ENCODE measurements around the gene ACTN1.
"Not testable (repeated sequence)": the region's sequence is repeated elsewhere in the genome, so short reads cannot be mapped to it uniquely, and the experiment has no call there.

Gene ACTN1

GRCh38 chr14:68852493-68852892, 126.6 kb downstream of the ACTN1 start:
- DNase-seq: not testable (repeated sequence)

DNA sequence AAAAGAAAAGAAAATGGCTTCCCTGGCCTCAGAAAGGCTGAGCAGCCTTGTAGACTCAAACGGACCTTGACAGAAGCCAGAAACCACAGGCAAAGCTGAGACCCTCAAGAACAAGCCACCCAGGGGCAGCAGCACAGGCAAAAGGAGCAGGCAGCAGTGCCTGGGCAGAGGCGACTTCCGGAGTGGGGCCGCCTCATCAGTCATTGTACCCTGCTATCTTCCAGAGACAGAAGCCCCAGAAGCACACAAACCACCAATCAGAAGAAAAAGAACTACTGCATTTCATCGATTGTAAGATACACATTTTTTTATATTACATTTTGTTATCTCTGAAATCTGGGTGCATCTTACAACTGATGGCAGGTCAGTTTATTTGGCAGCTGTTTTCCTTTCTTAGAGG, 128.0 kb downstream of the ACTN1 start:
- no peak for DNase-seq

DNA sequence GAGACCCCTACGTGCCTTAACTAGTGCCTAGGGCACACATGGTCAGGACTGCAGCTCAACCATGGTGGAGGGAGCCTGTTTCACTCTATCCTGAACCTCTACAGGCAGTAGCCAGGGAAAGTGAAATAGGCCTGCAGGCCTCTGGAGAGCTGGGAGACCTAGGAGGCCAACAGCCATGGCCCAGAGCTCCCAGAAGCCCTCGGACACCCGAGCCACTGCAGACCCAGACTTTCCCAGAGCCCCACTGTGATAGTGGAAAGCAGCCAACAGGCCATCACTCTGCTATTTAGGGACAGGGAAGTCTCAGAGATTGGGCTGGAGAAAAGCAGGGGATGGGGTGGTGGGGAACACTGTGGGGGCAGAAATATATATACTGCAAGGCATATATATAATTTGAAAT, 129.7 kb downstream of the ACTN1 start:
- DNase-seq: no peak

- DNase-seq: no peak
Observed at GRCh38 chr14:68848253-68848652, 130.8 kb downstream of the ACTN1 start.

DNA sequence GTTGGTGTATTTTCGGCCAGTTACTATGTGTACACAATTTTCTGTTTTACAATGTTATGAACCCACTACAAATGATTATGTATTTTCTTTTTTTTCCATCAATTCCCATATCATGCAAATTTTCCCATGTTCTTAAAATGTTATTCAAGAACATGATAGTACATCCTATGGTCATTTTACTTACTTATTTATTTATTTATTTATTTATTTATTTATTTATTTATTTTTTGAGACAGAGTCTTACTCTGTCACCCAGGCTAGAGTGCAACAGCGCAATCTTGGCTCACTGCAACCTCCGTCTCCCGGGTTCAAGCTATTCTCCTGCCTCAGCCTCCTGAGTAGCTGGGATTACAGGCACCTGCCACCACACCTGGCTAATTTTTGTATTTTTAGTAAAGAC, 131.5 kb downstream of the ACTN1 start:
- not testable (repeated sequence) for DNase-seq

GRCh38 chr14:68846466-68846865, 132.6 kb downstream of the ACTN1 start:
- no peak for DNase-seq

- DNase-seq: no peak
Observed at GRCh38 chr14:68844210-68844545, 134.9 kb downstream of the ACTN1 start.

DNA sequence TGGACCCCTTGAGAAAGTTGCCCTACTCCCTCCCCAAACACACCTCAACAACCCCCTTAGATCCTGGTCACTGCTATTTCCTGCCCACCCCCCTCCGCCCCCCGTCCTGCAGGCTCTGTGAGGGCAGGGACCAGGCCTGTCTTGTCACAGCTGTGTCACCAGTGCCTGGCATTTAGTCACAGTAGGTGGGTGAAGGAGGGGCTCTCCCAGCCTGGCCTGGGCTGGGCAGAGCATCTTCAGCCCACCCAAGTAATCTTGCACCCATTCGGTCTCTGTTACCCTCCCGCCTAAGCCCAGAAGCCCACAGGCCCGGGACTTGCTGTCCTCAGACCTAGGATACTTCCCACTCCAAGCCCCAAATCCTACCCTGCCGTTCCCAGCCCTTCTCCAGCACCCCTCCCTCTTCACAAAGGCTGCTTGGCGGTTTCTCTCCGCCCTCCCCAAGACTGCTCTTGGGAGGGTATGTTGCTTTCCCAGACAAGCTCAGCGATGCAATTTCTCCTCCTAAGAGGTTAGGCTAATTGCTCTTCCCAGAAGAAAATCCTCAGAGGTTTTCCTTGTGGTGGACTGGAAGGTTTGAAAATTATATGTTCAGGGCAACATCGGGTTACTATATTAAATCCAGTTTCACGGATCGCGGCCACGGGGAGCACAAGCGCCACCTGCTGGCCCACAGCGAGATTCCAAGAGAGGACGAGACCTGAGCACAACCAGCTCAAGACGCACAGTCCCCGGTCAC, 135.5 kb downstream of the ACTN1 start:
- peak; percentile 82 for DNase-seq

- no peak for DNase-seq
Observed at GRCh38 chr14:68842298-68842697, 136.8 kb downstream of the ACTN1 start.

DNA sequence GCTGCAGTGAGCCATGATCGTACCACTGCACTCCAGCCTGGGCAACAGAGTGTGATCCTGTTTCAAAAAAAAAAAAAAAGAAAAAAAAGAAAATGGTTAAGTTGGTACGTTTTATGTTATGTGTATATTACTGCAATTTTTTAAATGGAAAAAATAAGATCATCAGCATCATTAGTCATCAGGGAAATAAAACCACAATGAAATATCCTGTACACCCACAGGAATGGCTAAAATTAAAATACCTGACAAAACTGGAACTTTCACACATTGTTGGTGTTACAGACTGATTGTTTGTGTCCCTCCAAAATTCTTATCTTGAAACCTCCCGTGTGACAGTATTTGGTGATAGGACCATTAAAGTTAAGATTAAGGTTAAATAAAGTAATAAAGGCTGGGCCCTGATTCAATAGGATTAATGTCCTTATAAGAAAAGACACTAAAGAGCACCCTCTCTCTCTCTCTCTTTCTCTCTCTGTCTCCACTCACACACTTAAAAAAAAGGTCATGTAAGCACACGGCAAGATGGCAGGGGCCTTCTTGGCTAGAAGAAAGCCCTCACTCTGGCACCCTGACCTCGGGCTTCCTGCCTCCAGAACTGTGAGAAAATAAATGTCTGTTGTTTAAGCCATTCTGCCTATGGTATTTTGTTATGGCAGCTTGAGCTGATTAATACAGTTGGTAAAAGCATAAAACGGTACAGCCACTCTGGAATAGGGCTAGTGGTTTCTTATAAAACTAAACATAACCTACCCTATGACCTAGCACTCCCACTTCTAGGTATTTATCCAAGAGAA, 137.9 kb downstream of the ACTN1 start:
- DNase-seq: no peak

DNA sequence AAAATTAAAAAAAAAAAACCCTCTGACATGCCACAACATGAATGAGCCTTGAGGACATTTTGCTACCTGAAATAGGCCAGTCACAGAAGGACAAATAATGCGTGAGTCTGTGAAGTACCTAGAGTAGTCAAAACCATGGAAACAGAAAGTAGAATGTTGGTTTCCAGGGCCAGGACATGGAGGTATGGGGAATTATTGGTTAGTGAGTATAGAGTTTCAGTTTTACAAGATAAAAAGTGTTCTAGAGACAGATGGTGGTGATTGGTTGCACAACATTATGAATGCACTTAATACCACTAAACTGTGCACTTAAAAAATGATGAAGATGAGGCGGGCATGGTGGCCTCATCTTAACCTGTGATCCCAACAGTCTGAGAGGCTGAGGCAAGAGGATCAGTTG, 138.6 kb downstream of the ACTN1 start:
- no peak for DNase-seq

DNA sequence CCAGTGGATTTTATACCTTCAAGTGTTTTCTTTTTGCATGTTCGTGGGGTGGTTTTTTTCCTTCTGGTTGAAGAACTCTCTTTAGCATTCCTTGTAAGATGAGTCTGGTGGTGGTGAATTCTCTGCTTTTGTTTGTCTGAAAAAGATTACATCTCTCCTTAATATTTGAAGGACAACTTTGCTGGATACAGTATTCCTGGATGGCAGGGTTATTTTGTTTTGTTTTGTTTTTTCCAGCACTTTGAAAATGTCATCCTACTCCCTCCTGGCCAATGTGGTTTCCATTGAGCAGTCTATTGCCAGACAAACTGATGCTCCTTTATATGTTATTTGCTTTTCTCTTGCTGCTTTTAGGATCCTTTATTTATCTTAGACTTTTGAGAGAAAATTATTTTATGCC, 143.0 kb downstream of the ACTN1 start:
- DNase-seq: no peak

- DNase-seq: no peak
Observed at GRCh38 chr14:68834816-68835215, 144.3 kb downstream of the ACTN1 start.

- no peak for DNase-seq
Observed at GRCh38 chr14:68828698-68829097, 150.4 kb downstream of the ACTN1 start.

DNA sequence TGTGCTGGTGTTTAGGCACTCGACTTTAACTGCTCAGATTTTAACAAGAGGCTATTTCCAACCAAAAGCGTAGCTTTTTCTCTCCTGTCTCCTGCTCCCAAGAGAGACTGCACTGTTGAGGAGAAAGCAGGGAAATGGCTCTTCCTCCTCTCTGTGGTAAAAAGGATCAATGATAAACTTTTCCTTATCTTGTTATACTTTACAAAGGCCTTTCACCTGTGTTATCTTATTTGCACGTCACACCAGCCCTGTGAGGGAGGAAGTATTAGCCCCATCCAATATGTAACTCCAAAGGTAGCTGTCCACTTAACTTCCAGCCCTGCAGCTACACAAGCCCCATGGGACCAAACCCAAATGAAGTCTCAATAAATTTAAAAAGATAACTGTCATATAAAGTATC, 153.4 kb downstream of the ACTN1 start:
- DNase-seq: no peak

- peak; percentile 92 for DNase-seq
Observed at GRCh38 chr14:68824517-68825347, 154.4 kb downstream of the ACTN1 start.

DNA sequence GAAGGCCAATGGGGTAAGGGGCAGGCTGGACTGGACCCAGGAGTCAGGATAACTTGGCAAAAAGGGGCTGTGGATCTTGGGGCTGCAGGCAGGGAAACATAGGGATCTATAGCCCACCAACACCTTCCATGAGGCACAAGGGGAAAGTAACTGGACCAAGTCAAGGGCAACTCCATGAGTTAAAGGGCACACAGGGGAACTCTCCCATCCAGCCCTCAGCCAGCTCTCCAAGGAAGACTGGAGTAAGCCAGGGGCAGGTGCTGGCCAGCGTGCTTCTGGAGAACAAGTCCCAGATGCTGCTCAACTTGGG, 154.9 kb downstream of the ACTN1 start:
- no peak for DNase-seq

Measured in islet precursor cell (in vitro differentiated cells).